HepG2 (cell line): Measurements from ENCODE around the gene BCL2L1. TPM values are rescaled to one million over a fixed set of nuclear protein-coding genes. Genes with fewer than 3 reads are reported as not detected.

Experiments
- AHDC1 ChIP-seq: sonication (generic); formaldehyde crosslinking; IDR thresholded peaks from 2 replicates; pipeline ENCODE4 v1.5.1; 2020; ENCODE audit warnings: mild to moderate bottlenecking, missing genetic modification reagents, borderline replicate concordance
- AKNA ChIP-seq: sonication (generic); formaldehyde crosslinking; IDR thresholded peaks from 2 replicates; pipeline ENCODE4 v1.4.0; 2020; ENCODE audit warnings: missing genetic modification reagents, borderline replicate concordance
- BCL6 ChIP-seq: IDR thresholded peaks from 2 replicates; pipeline ENCODE4 v1.6.1; 2016; ENCODE audit warnings: missing genetic modification reagents, missing compliant biosample characterization
- CCAR2 ChIP-seq: fragments of 200-400 bp; formaldehyde crosslinking; optimal IDR thresholded peaks from 2 replicates; pipeline ENCODE3; 2018; ENCODE audit warnings: low read depth, mild to moderate bottlenecking, low read length, moderate library complexity
- DDIT3 ChIP-seq: sonication (generic); formaldehyde crosslinking; IDR thresholded peaks from 2 replicates; pipeline ENCODE4 v1.4.0; 2020; ENCODE audit warnings: mild to moderate bottlenecking, missing genetic modification reagents
- FOSL2 ChIP-seq: sonication (generic); formaldehyde crosslinking; IDR thresholded peaks from 2 replicates; pipeline ENCODE4 v1.4.0; 2020; ENCODE audit warnings: missing genetic modification reagents
- MED1 ChIP-seq: sonication (generic); formaldehyde crosslinking; IDR thresholded peaks from 2 replicates; pipeline ENCODE4 v1.4.0; 2020; ENCODE audit warnings: missing genetic modification reagents
- PTBP1 ChIP-seq: fragments of 200-400 bp; formaldehyde crosslinking; IDR thresholded peaks from 2 replicates; pipeline ENCODE4 v1.6.1; 2018; ENCODE audit warnings: low read length, low read depth; ENCODE audit not compliant: poor library complexity, severe bottlenecking
- TIGD3 ChIP-seq: sonication (generic); formaldehyde crosslinking; IDR thresholded peaks from 2 replicates; pipeline ENCODE4 v1.5.1; 2020; ENCODE audit warnings: mild to moderate bottlenecking, missing genetic modification reagents, borderline replicate concordance
- YEATS2 ChIP-seq: sonication (generic); formaldehyde crosslinking; IDR thresholded peaks from 2 replicates; pipeline ENCODE4 v1.4.0; 2020; ENCODE audit warnings: missing genetic modification reagents, borderline replicate concordance
- ZNF18 ChIP-seq: sonication (generic); formaldehyde crosslinking; IDR thresholded peaks from 2 replicates; pipeline ENCODE4 v1.8.0; 2022; ENCODE audit warnings: mild to moderate bottlenecking, missing genetic modification reagents; ENCODE audit not compliant: insufficient replicate concordance
- ZNF775 ChIP-seq: sonication (generic); formaldehyde crosslinking; IDR thresholded peaks from 2 replicates; pipeline ENCODE4 v1.4.0; 2020; ENCODE audit warnings: missing genetic modification reagents, mild to moderate bottlenecking, moderate library complexity, borderline replicate concordance
- polyA plus RNA-seq, 8 experiments: library from polyadenylated mRNA; depleted of rRNA in 3 of 8; stranded (reverse) in 7 of 8; unstranded in 1 of 8; fragments of >200 nt; fragmentation: Illumina TruSeq in 4 of 8; extraction: Trizol in 4 of 8; gene quantifications; 2 replicates each; pipeline versions ENCODE4 v1.2.1 to v1.2.3, GENCODE V29; 2011 to 2016; ENCODE audit warnings: low read depth in 4 of 8, missing spikeins in 1 of 8, mixed read lengths in 1 of 8; ENCODE audit not compliant: insufficient read depth in 1 of 8
- total RNA-seq, 5 experiments: library from RNA; depleted of rRNA; stranded (reverse); fragments of >200 nt; fragmentation: Illumina TruSeq; extraction: Trizol; gene quantifications; 2 replicates each; pipeline ENCODE4 v1.2.3, GENCODE V29; 2016; ENCODE audit warnings: low read depth in 1 of 5

BCL2L1 gene
- total and polyA plus RNA-seq, 2 of the 13 experiments (the other 11 are each of a cell fraction or from before 2014, with no cell fraction given), result 164 to 258 TPM

- TF ChIP-seq AKNA (CRISPR knock-in tag), result no peak
- TF ChIP-seq MED1 (CRISPR knock-in tag), result peak; percentile 85
- TF ChIP-seq YEATS2, result peak; percentile 68; the same call in 1 of the 2 replicates
- peak; percentile 51; the same call in 1 of the 2 replicates for TF ChIP-seq ZNF775 (CRISPR knock-in tag)
- TF ChIP-seq BCL6 (CRISPR knock-in tag), result peak; percentile 68
- no peak; the same call in 1 of the 2 replicates for TF ChIP-seq AHDC1
- TF ChIP-seq CCAR2, result no peak
- 0 out of 2 replicates have a peak, but pooled peaks have one; percentile 16 for TF ChIP-seq DDIT3 (CRISPR knock-in tag)
- no peak for TF ChIP-seq PTBP1
- peak; percentile 99 for TF ChIP-seq ZNF18 (CRISPR knock-in tag)
- no peak; the same call in none of the 2 replicates for TF ChIP-seq FOSL2 (CRISPR knock-in tag)
- TF ChIP-seq TIGD3 (CRISPR knock-in tag), result no peak
These were observed 58.6 kb downstream of the BCL2L1 start (continued) for GRCh38 chr20:31663838-31664695.
